Fibroblast of gingiva (primary cell): ENCODE results near the gene RAB34.
A peak's percentile ranks its signal among the peaks of the same experiment; 100 is the strongest.

ENCODE experiments used
- DNase-seq: peaks from one replicate; pipeline ENCODE4 v3.0.0-alpha.2; 2011; ENCODE audit warnings: low read depth

RAB34 gene

GRCh38 chr17:28684963-28685362 is 32.7 kb downstream of the RAB34 start:
- peak; percentile 56 for DNase-seq

- DNase-seq, result no peak
Measured at GRCh38 chr17:28682655-28683054, 35.0 kb downstream of the RAB34 start.

- DNase-seq, result no peak
Measured at GRCh38 chr17:28675980-28676379, 41.7 kb downstream of the RAB34 start.

- DNase-seq, result peak; percentile 11
Measured at GRCh38 chr17:28675490-28675889, 42.2 kb downstream of the RAB34 start.

GRCh38 chr17:28669918-28670317 is 47.8 kb downstream of the RAB34 start:
- DNase-seq, result no peak

- DNase-seq, result peak; percentile 10
Measured at GRCh38 chr17:28667870-28668269, 49.8 kb downstream of the RAB34 start.

- DNase-seq, result no peak
Measured at GRCh38 chr17:28665994-28666393, 51.7 kb downstream of the RAB34 start.
